ENCODE data around the gene DNAJB1. TPM values are rescaled to one million over a fixed set of nuclear protein-coding genes. Genes with fewer than 3 reads are reported as not detected.

DNAJB1 gene
- total RNA-seq, 1 experiment from 2014 or later: 126 TPM

- peak; percentile 98 for DNase-seq (ENCODE audit: low read depth)
Measured at GRCh38 chr19:14496029-14496833, 22.0 kb downstream of the DNAJB1 start, which contains the start of gene GIPC1. Gene GIPC1 (minus strand): TSS chr19:14496127. CDS start chr19:14482976, 13,151 bp downstream.

- DNase-seq (ENCODE audit: low read depth): no peak
Measured at GRCh38 chr19:14495672-14496028, 22.5 kb downstream of the DNAJB1 start.

GRCh38 chr19:14494910-14495671 lies 23.1 kb downstream of the DNAJB1 start:
- DNase-seq (ENCODE audit: low read depth): no peak

- no peak for DNase-seq (ENCODE audit: low read depth)
Measured at GRCh38 chr19:14494411-14494810, 23.8 kb downstream of the DNAJB1 start.

- DNase-seq (ENCODE audit: low read depth): no peak
Measured at GRCh38 chr19:14492756-14493337, 25.4 kb downstream of the DNAJB1 start.

- no peak for DNase-seq (ENCODE audit: low read depth)
Measured at GRCh38 chr19:14487370-14488125, 30.6 kb downstream of the DNAJB1 start.

GRCh38 chr19:14482172-14482941 lies 35.8 kb downstream of the DNAJB1 start:
- no peak for DNase-seq (ENCODE audit: low read depth)

GRCh38 chr19:14480700-14481079 lies 37.5 kb downstream of the DNAJB1 start:
- no peak for DNase-seq (ENCODE audit: low read depth)

- DNase-seq (ENCODE audit: low read depth): no peak
Measured at GRCh38 chr19:14479975-14480699, 38.1 kb downstream of the DNAJB1 start.

- no peak for DNase-seq (ENCODE audit: low read depth)
Measured at GRCh38 chr19:14479309-14479974, 38.8 kb downstream of the DNAJB1 start.

- DNase-seq (ENCODE audit: low read depth): no peak
Measured at GRCh38 chr19:14478113-14478545, 40.1 kb downstream of the DNAJB1 start.

- DNase-seq (ENCODE audit: low read depth): no peak
Measured at GRCh38 chr19:14477418-14478112, 40.6 kb downstream of the DNAJB1 start.

- DNase-seq (ENCODE audit: low read depth): peak; percentile 54
Measured at GRCh38 chr19:14476673-14477401, 41.4 kb downstream of the DNAJB1 start.

GRCh38 chr19:14476327-14476672 lies 41.9 kb downstream of the DNAJB1 start:
- no peak for DNase-seq (ENCODE audit: low read depth)

GRCh38 chr19:14475251-14476073 lies 42.7 kb downstream of the DNAJB1 start, which contains the start of gene PTGER1:
Gene PTGER1 (minus strand): TSS chr19:14475354. CDS start chr19:14474320, 1,034 bp downstream.
- DNase-seq (ENCODE audit: low read depth): peak; percentile 49

- no peak for DNase-seq (ENCODE audit: low read depth)
Measured at GRCh38 chr19:14474827-14475226, 43.4 kb downstream of the DNAJB1 start.

- DNase-seq (ENCODE audit: low read depth): no peak
Measured at GRCh38 chr19:14473978-14474578, 44.1 kb downstream of the DNAJB1 start.
